GM23338 (cell line): ENCODE data around the gene PSMD6.

ENCODE experiments used
- CREB1 ChIP-seq: fragments of 250-450 bp; sonication (Bioruptor Pico); IDR thresholded peaks from 2 replicates; pipeline ENCODE4 v1.5.0; 2020; ENCODE audit warnings: low read depth, mild to moderate bottlenecking, moderate library complexity
- CTCF ChIP-seq, 2 experiments: fragments of 200-600 bp in 1 of 2; sonication (generic) in 1 of 2; conservative IDR thresholded peaks; 2 replicates each; pipeline versions ENCODE4 v1.5.1 to v1.6.1; 2016 to 2017; ENCODE audit warnings: antibody characterized with exemption in 2 of 2, low read depth in 2 of 2, mild to moderate bottlenecking in 2 of 2, moderate library complexity in 1 of 2
- ETS1 ChIP-seq: IDR thresholded peaks from 2 replicates; pipeline ENCODE4 v1.6.1; 2016; ENCODE audit warnings: antibody characterized with exemption
- EZH2 ChIP-seq: fragments of 200-600 bp; sonication (generic); IDR thresholded peaks from one replicate; pipeline ENCODE4 v1.8.0; 2017; ENCODE audit warnings: antibody characterized with exemption, mild to moderate bottlenecking, low read depth; ENCODE audit not compliant: unreplicated experiment
- EZH2phosphoT487 ChIP-seq: fragments of 200-600 bp; sonication (generic); IDR thresholded peaks from one replicate; pipeline ENCODE4 v1.8.1; 2018; ENCODE audit warnings: antibody characterized with exemption; ENCODE audit not compliant: unreplicated experiment
- JUNB ChIP-seq: IDR thresholded peaks from one replicate; pipeline ENCODE4 v1.6.1; 2016; ENCODE audit warnings: antibody characterized with exemption; ENCODE audit not compliant: unreplicated experiment
- NANOG ChIP-seq: IDR thresholded peaks from 2 replicates; pipeline ENCODE4 v1.6.1; 2016; ENCODE audit warnings: antibody characterized with exemption, borderline replicate concordance
- POLR2AphosphoS5 ChIP-seq: IDR thresholded peaks from 2 replicates; pipeline ENCODE4 v1.6.1; 2016; ENCODE audit warnings: antibody characterized with exemption, low read depth
- REST ChIP-seq: IDR thresholded peaks from one replicate; pipeline ENCODE4 v1.6.1; 2018; ENCODE audit warnings: antibody characterized with exemption; ENCODE audit not compliant: unreplicated experiment
- STAT1 ChIP-seq: IDR thresholded peaks from one replicate; pipeline ENCODE4 v1.6.1; 2016; ENCODE audit warnings: antibody characterized with exemption; ENCODE audit not compliant: unreplicated experiment
- ZNF114 ChIP-seq: fragments of 250-450 bp; sonication (Bioruptor Pico); IDR thresholded peaks from 2 replicates; pipeline ENCODE4 v1.5.0; 2020; ENCODE audit warnings: mild to moderate bottlenecking, moderate library complexity
- ZNF331 ChIP-seq: fragments of 250-450 bp; sonication (Bioruptor Pico); IDR thresholded peaks from 2 replicates; pipeline ENCODE4 v1.5.0; 2020; ENCODE audit warnings: low read depth, mild to moderate bottlenecking, moderate library complexity
- ZNF462 ChIP-seq: fragments of 250-450 bp; sonication (Bioruptor Pico); IDR thresholded peaks from 2 replicates; pipeline ENCODE4 v1.5.0; 2020; ENCODE audit warnings: mild to moderate bottlenecking, moderate library complexity

GRCh38 chr3:64046592-64046991 lies 23.3 kb upstream of the PSMD6 start:
- TF ChIP-seq CTCF (conservative IDR thresholded peaks at IDR 0.05; ENCODE audit: low read depth in 2 of 2) (no peak), EZH2 (no peak), POLR2AphosphoS5 (no peak), ZNF114 (CRISPR knock-in tag) (no peak), EZH2phosphoT487 (no peak), CREB1 (no peak), REST (no peak), ZNF331 (CRISPR knock-in tag) (no peak), JUNB (no peak), ETS1 (no peak), ZNF462 (CRISPR knock-in tag) (no peak), NANOG (no peak), STAT1 (no peak)
